Mesothelial cell of epicardium (in vitro differentiated cells): ENCODE measurements around the gene GSE1. TPM values are rescaled to one million over a fixed set of nuclear protein-coding genes. Genes with fewer than 3 reads are reported as not detected.

Source experiments
- DNase-seq, 2 experiments: peaks; one replicate each; pipeline ENCODE4 v3.0.0; 2021; ENCODE audit warnings: low spot score in 2 of 2; ENCODE audit not compliant: unreplicated experiment in 2 of 2
- H3K27ac Mint-ChIP-seq: 2 replicates; pipeline ENCODE4 v1.8.0; 2021; ENCODE audit warnings: mixed read lengths
- H3K27me3 Mint-ChIP-seq: 2 replicates; pipeline ENCODE4 v1.8.0; 2021; ENCODE audit warnings: low read depth, mixed read lengths
- H3K36me3 Mint-ChIP-seq: 2 replicates; pipeline ENCODE4 v1.8.0; 2021; ENCODE audit warnings: mixed read lengths
- H3K4me1 Mint-ChIP-seq: 2 replicates; pipeline ENCODE4 v1.8.0; 2021; ENCODE audit warnings: mixed read lengths
- H3K4me3 Mint-ChIP-seq: 2 replicates; pipeline ENCODE4 v1.8.0; 2021; ENCODE audit warnings: mild to moderate bottlenecking, moderate library complexity, mixed read lengths
- H3K9me3 Mint-ChIP-seq: 2 replicates; pipeline ENCODE4 v1.8.0; 2021; ENCODE audit warnings: mixed read lengths
- CTCF ChIP-seq: fragments of 200-600 bp; sonication (generic); IDR thresholded peaks from one replicate; pipeline ENCODE4 v1.5.0; 2021; ENCODE audit warnings: antibody characterized with exemption; ENCODE audit not compliant: unreplicated experiment
- total RNA-seq: library from RNA; stranded (reverse); gene quantifications from 3 replicates; pipeline ENCODE4 v1.2.1, GENCODE V29; 2021

The GSE1 gene
- total RNA-seq, 1 donor from 2014 or later, result 218 TPM

- Mint-ChIP-seq H3K4me3 (no peak overlapping the region), H3K27ac (no peak overlapping the region), H3K4me1 (peaks cover 66% of the 10 kb centered on the region)
These were observed 7.3 kb downstream of the GSE1 start for GRCh38 chr16:85620374-85620773.

GRCh38 chr16:85621698-85622428 is 8.7 kb downstream of the GSE1 start:
- Mint-ChIP-seq H3K27ac (no peak overlapping the region), H3K36me3 (peaks cover 8% of the 10 kb centered on the region), H3K4me1 (peaks cover 63% of the 10 kb centered on the region), H3K4me3 (no peak overlapping the region), H3K27me3 (no peaks in the 10 kb centered on the region), H3K9me3 (no peaks in the 10 kb centered on the region)
- TF ChIP-seq CTCF, result no peak
- no peak for DNase-seq

More at GRCh38 chr16:85620374-85620773, 7.3 kb downstream of the GSE1 start:
- DNase-seq, result no peak
- Mint-ChIP-seq H3K27me3 (no peaks in the 10 kb centered on the region), H3K9me3 (no peaks in the 10 kb centered on the region), H3K36me3 (peaks cover 8% of the 10 kb centered on the region)
- TF ChIP-seq CTCF, result no peak

GRCh38 chr16:85622683-85623082 is 9.6 kb downstream of the GSE1 start:
- Mint-ChIP-seq H3K27ac (no peak overlapping the region), H3K9me3 (no peaks in the 10 kb centered on the region), H3K27me3 (no peaks in the 10 kb centered on the region), H3K4me1 (peaks cover 64% of the 10 kb centered on the region), H3K4me3 (no peak overlapping the region), H3K36me3 (peaks cover 8% of the 10 kb centered on the region)
- no peak for DNase-seq
- TF ChIP-seq CTCF, result no peak

GRCh38 chr16:85623250-85623649 is 10.1 kb downstream of the GSE1 start:
- H3K27ac Mint-ChIP-seq, result no peak overlapping the region
- no peak overlapping the region for H3K4me3 Mint-ChIP-seq
- peaks cover 58% of the 10 kb centered on the region for H3K4me1 Mint-ChIP-seq
- H3K36me3 Mint-ChIP-seq, result peaks cover 6% of the 10 kb centered on the region
- DNase-seq, result no peak
- no peaks in the 10 kb centered on the region for H3K9me3 Mint-ChIP-seq
- no peaks in the 10 kb centered on the region for H3K27me3 Mint-ChIP-seq
- no peak for TF ChIP-seq CTCF

GRCh38 chr16:85623997-85624601 is 11.0 kb downstream of the GSE1 start:
- no peak for TF ChIP-seq CTCF
- no peak overlapping the region for H3K4me3 Mint-ChIP-seq
- no peaks in the 10 kb centered on the region for H3K9me3 Mint-ChIP-seq
- no peak for DNase-seq
- H3K27me3 Mint-ChIP-seq, result no peaks in the 10 kb centered on the region
- H3K4me1 Mint-ChIP-seq, result peaks cover 53% of the 10 kb centered on the region
- no peak overlapping the region for H3K27ac Mint-ChIP-seq
- H3K36me3 Mint-ChIP-seq, result peaks cover 12% of the 10 kb centered on the region
